Ovary (tissue), 3 donors: Measurements from ENCODE around the gene COQ4.

ENCODE experiments used
- EP300 ChIP-seq: sonication (generic); formaldehyde crosslinking; IDR thresholded peaks from one replicate; pipeline ENCODE4 v1.6.1; 2017; ENCODE audit warnings: antibody characterized with exemption
- POLR2A ChIP-seq: fragments of 450-650 bp; IDR thresholded peaks from one replicate; pipeline ENCODE4 v1.6.1; 2017; ENCODE audit warnings: antibody characterized with exemption, mild to moderate bottlenecking, moderate library complexity
- TF ChIP-seq, protein P1 (sequence below), 3 donors: fragments of 450-650 bp in 2 of 3; fragments of 200-600 bp in 1 of 3; IDR thresholded peaks; one replicate each; pipeline versions ENCODE4 v1.5.1 to v1.8.0; 2016 to 2022; ENCODE audit warnings: antibody characterized with exemption in 3 of 3, mild to moderate bottlenecking in 1 of 3
- donor health status: DM: no; HTN: no; CAD: no.

DNA sequence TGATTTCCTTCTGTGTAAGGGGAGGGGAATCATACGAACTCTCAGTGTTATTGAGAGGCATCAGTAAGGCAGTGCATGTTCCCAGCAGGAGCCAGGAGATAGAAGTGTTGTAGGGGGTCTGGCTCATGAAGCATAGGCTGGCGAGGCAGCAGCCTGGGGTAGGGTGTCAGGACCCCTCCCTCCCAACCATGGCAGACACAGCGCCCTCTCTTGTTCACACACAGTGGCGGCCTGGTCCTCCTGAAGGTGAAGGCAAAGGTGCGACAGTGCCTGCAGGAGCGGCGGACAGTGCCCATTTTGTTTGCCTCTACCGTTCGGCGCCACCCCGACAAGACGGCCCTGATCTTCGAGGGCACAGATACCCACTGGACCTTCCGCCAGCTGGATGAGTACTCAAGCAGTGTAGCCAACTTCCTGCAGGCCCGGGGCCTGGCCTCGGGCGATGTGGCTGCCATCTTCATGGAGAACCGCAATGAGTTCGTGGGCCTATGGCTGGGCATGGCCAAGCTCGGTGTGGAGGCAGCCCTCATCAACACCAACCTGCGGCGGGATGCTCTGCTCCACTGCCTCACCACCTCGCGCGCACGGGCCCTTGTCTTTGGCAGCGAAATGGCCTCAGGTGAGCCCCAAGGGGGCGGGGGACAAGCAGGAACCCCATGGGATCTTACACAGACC, 22.4 kb downstream of the COQ4 start:
- TF ChIP-seq, protein P1, sequence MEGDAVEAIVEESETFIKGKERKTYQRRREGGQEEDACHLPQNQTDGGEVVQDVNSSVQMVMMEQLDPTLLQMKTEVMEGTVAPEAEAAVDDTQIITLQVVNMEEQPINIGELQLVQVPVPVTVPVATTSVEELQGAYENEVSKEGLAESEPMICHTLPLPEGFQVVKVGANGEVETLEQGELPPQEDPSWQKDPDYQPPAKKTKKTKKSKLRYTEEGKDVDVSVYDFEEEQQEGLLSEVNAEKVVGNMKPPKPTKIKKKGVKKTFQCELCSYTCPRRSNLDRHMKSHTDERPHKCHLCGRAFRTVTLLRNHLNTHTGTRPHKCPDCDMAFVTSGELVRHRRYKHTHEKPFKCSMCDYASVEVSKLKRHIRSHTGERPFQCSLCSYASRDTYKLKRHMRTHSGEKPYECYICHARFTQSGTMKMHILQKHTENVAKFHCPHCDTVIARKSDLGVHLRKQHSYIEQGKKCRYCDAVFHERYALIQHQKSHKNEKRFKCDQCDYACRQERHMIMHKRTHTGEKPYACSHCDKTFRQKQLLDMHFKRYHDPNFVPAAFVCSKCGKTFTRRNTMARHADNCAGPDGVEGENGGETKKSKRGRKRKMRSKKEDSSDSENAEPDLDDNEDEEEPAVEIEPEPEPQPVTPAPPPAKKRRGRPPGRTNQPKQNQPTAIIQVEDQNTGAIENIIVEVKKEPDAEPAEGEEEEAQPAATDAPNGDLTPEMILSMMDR (IDR thresholded peaks at IDR 0.05), result no peak
- TF ChIP-seq POLR2A, result no peak
- no peak for TF ChIP-seq EP300
